HG03432 (cell line): ENCODE results near the gene NTF4.
"Not testable (repeated sequence)": the region's sequence is repeated elsewhere in the genome, so short reads cannot be mapped to it uniquely, and the experiment has no call there.

Experiments used
- ATAC-seq: cut with Tn5 transposase; IDR thresholded peaks from one replicate; pipeline ENCODE4 v1.9.1; 2021; ENCODE audit warnings: mild to moderate bottlenecking, moderate library complexity; ENCODE audit not compliant: unreplicated experiment

The NTF4 gene

GRCh38 chr19:49057636-49058234 is 6.9 kb downstream of the NTF4 start, which contains the start of gene CGB7:
Gene CGB7, minus strand, starts transcription at chr19:49057749. Its CDS starts 2,374 bp downstream, at chr19:49055375.
- ATAC-seq: no peak

GRCh38 chr19:49056902-49057596 is 7.6 kb downstream of the NTF4 start:
- ATAC-seq: not testable (repeated sequence)

GRCh38 chr19:49056101-49056901 is 8.3 kb downstream of the NTF4 start:
- ATAC-seq: no peak

GRCh38 chr19:49050376-49051033 is 14.1 kb downstream of the NTF4 start:
- ATAC-seq: not testable (repeated sequence)

GRCh38 chr19:49049834-49050233 is 14.8 kb downstream of the NTF4 start:
- ATAC-seq: not testable (repeated sequence)

GRCh38 chr19:49049011-49049410 is 15.6 kb downstream of the NTF4 start, which contains the start of gene CGB8:
Gene CGB8, minus strand, starts transcription at chr19:49049111. Its CDS starts 372 bp downstream, at chr19:49048739.
- not testable (repeated sequence) for ATAC-seq

- ATAC-seq: not testable (repeated sequence)
Observed at GRCh38 chr19:49043548-49043947, 21.1 kb downstream of the NTF4 start, which contains the start of gene CGB5. Gene CGB5, plus strand, starts transcription at chr19:49043848. Its CDS starts 362 bp downstream, at chr19:49044210.

GRCh38 chr19:49042666-49043065 is 22.0 kb downstream of the NTF4 start:
- ATAC-seq: not testable (repeated sequence)

GRCh38 chr19:49042177-49042576 is 22.4 kb downstream of the NTF4 start:
- no peak for ATAC-seq

- ATAC-seq: not testable (repeated sequence)
Observed at GRCh38 chr19:49039736-49040135, 24.9 kb downstream of the NTF4 start.

GRCh38 chr19:49038557-49039276 is 25.9 kb downstream of the NTF4 start:
- ATAC-seq: not testable (repeated sequence)

- not testable (repeated sequence) for ATAC-seq
Observed at GRCh38 chr19:49038111-49038510, 26.5 kb downstream of the NTF4 start.

- ATAC-seq: not testable (repeated sequence)
Observed at GRCh38 chr19:49036815-49037214, 27.8 kb downstream of the NTF4 start, which contains the start of gene CGB1. Gene CGB1, minus strand, starts transcription at chr19:49036895. Its CDS starts 184 bp downstream, at chr19:49036711.

- ATAC-seq: not testable (repeated sequence)
Observed at GRCh38 chr19:49031642-49032301, 32.8 kb downstream of the NTF4 start, which contains the start of gene CGB2. Gene CGB2, plus strand, starts transcription at chr19:49031890. Its CDS starts 206 bp downstream, at chr19:49032096.

- ATAC-seq: not testable (repeated sequence)
Observed at GRCh38 chr19:49030323-49030722, 34.3 kb downstream of the NTF4 start.

GRCh38 chr19:49029749-49030148 is 34.9 kb downstream of the NTF4 start:
- not testable (repeated sequence) for ATAC-seq

GRCh38 chr19:49028686-49029085 is 35.9 kb downstream of the NTF4 start:
- not testable (repeated sequence) for ATAC-seq

- not testable (repeated sequence) for ATAC-seq
Observed at GRCh38 chr19:49025599-49025998, 39.0 kb downstream of the NTF4 start.

GRCh38 chr19:49025088-49025487 is 39.5 kb downstream of the NTF4 start:
- ATAC-seq: not testable (repeated sequence)
